ENCODE results near the gene PRB2. TPM values are rescaled to one million over a fixed set of nuclear protein-coding genes. Genes with fewer than 3 reads are reported as not detected.
"Not testable (repeated sequence)": the region's sequence is repeated elsewhere in the genome, so short reads cannot be mapped to it uniquely, and the experiment has no call there.

PRB2 gene
- total and polyA plus RNA-seq, 2 experiments from 2014 or later: not detected

DNA sequence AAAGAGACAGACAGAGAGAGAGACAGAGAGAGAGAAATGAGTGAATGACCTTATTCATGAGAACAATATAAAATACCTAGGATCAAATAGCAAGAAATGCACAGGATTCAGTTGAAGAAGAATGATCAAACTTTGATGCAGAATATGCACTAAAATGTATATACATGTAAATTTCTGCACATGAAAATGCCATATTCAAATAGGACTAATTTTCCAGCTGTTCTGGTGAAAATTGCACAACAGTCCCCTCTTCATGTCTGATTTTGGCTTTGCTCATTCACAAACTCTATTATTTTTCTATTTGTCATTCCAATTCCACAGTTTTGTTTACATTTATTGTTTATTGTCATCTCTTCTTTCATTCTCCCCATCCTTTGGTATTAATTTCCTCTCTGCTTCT, 34.2 kb downstream of the PRB2 start:
- no peaks in the 10 kb centered on the region for H3K9me2 ChIP-seq (ENCODE audit: insufficient read depth)
- no peak overlapping the region for H3K27ac ChIP-seq (ENCODE audit: low read depth)
- no peaks in the 10 kb centered on the region for H3K4me1 Mint-ChIP-seq
- no peak overlapping the region for H3K4me3 ChIP-seq
- DNase-seq (ENCODE audit: low spot score) (no peak), ATAC-seq (no peak)
- no peak overlapping the region for H2AFZ ChIP-seq
- no peak overlapping the region for H3K27ac Mint-ChIP-seq
- no peak overlapping the region for H3K4me2 ChIP-seq
- no peak overlapping the region for H3K4me3 Mint-ChIP-seq
- no peaks in the 10 kb centered on the region for H3K4me1 ChIP-seq (ENCODE audit: insufficient read depth)
- no peaks in the 10 kb centered on the region for H3K27me3 ChIP-seq (ENCODE audit: insufficient read depth)
- H3K9me3 Mint-ChIP-seq: no peaks in the 10 kb centered on the region
- no peaks in the 10 kb centered on the region for H4K20me1 ChIP-seq (replicated peaks; ENCODE audit: insufficient read depth)
- no peaks in the 10 kb centered on the region for H3K27me3 Mint-ChIP-seq (ENCODE audit: insufficient read depth, low read depth, poor library complexity)
- H3K79me2 ChIP-seq (replicated peaks; ENCODE audit: insufficient read depth): no peaks in the 10 kb centered on the region
- TF ChIP-seq JUNB (IDR thresholded peaks at IDR 0.05; ENCODE audit: unreplicated experiment) (no peak), POLR2AphosphoS5 (IDR thresholded peaks at IDR 0.05; ENCODE audit: low read depth) (no peak), EZH2 (IDR thresholded peaks at IDR 0.05; ENCODE audit: low read depth, unreplicated experiment) (no peak), NANOG (IDR thresholded peaks at IDR 0.05; ENCODE audit: borderline replicate concordance) (no peak)
- TF ChIP-seq, protein P1, sequence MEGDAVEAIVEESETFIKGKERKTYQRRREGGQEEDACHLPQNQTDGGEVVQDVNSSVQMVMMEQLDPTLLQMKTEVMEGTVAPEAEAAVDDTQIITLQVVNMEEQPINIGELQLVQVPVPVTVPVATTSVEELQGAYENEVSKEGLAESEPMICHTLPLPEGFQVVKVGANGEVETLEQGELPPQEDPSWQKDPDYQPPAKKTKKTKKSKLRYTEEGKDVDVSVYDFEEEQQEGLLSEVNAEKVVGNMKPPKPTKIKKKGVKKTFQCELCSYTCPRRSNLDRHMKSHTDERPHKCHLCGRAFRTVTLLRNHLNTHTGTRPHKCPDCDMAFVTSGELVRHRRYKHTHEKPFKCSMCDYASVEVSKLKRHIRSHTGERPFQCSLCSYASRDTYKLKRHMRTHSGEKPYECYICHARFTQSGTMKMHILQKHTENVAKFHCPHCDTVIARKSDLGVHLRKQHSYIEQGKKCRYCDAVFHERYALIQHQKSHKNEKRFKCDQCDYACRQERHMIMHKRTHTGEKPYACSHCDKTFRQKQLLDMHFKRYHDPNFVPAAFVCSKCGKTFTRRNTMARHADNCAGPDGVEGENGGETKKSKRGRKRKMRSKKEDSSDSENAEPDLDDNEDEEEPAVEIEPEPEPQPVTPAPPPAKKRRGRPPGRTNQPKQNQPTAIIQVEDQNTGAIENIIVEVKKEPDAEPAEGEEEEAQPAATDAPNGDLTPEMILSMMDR (conservative IDR thresholded peaks at IDR 0.05; ENCODE audit: low read depth in 2 of 2): no peak
- H3F3A ChIP-seq (replicated peaks; ENCODE audit: low read depth): no peaks in the 10 kb centered on the region
- no peaks in the 10 kb centered on the region for H3K36me3 Mint-ChIP-seq (ENCODE audit: low read depth)
- H3K36me3 ChIP-seq (ENCODE audit: insufficient read depth): no peaks in the 10 kb centered on the region

DNA sequence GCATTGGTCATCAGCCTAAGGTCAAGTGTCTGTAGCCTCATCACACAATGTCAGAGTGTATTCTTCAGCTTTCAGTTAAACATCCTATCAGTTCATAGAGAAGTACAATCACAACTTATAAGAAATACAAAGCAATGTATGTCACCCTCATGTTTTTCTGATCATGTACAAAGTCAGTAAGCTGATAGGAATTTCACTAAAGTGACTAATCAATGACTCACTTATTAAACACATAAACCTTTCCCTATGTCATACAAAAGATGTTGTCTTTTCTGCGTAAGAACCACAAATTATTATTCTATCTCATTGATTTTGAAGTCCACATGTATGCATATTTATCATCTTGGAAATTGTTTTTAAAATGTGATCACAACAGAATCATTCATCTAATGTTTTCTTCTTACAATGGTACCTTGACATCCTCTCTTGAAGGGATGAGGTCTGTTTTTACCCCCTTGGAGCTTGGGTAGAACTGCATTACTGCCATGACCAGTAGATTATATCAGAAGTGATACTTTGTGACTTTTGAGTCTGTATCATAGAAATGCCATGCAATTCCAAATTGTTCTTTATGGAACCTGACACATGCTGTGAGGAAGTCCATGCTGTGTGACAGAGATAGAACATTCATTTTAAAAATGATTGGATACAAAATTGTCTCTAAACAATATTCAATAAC, 35.0 kb downstream of the PRB2 start:
- not testable (repeated sequence) for H3K27ac Mint-ChIP-seq; H3K4me1 Mint-ChIP-seq; H3K9me2 ChIP-seq (ENCODE audit: insufficient read depth); H2AFZ ChIP-seq; ATAC-seq; H3K79me2 ChIP-seq (replicated peaks; ENCODE audit: insufficient read depth); H3F3A ChIP-seq (replicated peaks; ENCODE audit: low read depth); H3K27ac ChIP-seq (ENCODE audit: low read depth); H3K36me3 Mint-ChIP-seq (ENCODE audit: low read depth); H3K4me3 ChIP-seq; H3K27me3 ChIP-seq (ENCODE audit: insufficient read depth); DNase-seq (ENCODE audit: low spot score); H3K4me2 ChIP-seq; H4K20me1 ChIP-seq (replicated peaks; ENCODE audit: insufficient read depth); H3K4me3 Mint-ChIP-seq; H3K36me3 ChIP-seq (ENCODE audit: insufficient read depth); H3K27me3 Mint-ChIP-seq (ENCODE audit: insufficient read depth, low read depth, poor library complexity); H3K4me1 ChIP-seq (ENCODE audit: insufficient read depth); H3K9me3 Mint-ChIP-seq

DNA sequence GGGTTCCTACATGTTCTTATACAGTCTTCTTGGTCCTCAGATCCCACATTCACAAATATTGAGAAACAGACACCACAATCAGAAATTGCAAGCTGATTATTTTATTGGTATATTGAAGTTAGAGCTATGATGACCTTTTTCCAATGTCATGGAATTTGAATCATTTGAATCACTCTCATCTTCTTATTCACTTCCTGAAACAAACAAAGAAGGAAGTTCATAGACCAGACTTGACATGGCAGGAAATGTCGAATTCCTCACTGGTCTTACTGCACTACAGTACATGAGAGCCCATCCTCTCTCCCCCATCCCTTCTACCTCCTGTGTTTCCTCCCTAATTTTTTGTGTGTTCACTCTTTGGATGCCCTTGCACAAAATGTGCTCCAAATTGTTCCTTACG, 43.6 kb downstream of the PRB2 start:
- H3K9me3 Mint-ChIP-seq; H4K20me1 ChIP-seq (replicated peaks; ENCODE audit: insufficient read depth); H3K27ac ChIP-seq (ENCODE audit: low read depth); H3K4me1 ChIP-seq (ENCODE audit: insufficient read depth); H3K4me3 Mint-ChIP-seq; H3K4me2 ChIP-seq; H3K79me2 ChIP-seq (replicated peaks; ENCODE audit: insufficient read depth); H2AFZ ChIP-seq; H3K27ac Mint-ChIP-seq; H3K9me2 ChIP-seq (ENCODE audit: insufficient read depth); H3K36me3 ChIP-seq (ENCODE audit: insufficient read depth); DNase-seq (ENCODE audit: low spot score); ATAC-seq; H3F3A ChIP-seq (replicated peaks; ENCODE audit: low read depth); H3K27me3 Mint-ChIP-seq (ENCODE audit: insufficient read depth, low read depth, poor library complexity); H3K4me3 ChIP-seq; H3K4me1 Mint-ChIP-seq; H3K36me3 Mint-ChIP-seq (ENCODE audit: low read depth); H3K27me3 ChIP-seq (ENCODE audit: insufficient read depth): not testable (repeated sequence)
